ENCODE results near the gene ZXDC. TPM values are rescaled to one million over a fixed set of nuclear protein-coding genes. Genes with fewer than 3 reads are reported as not detected.

The ZXDC gene, protein sequence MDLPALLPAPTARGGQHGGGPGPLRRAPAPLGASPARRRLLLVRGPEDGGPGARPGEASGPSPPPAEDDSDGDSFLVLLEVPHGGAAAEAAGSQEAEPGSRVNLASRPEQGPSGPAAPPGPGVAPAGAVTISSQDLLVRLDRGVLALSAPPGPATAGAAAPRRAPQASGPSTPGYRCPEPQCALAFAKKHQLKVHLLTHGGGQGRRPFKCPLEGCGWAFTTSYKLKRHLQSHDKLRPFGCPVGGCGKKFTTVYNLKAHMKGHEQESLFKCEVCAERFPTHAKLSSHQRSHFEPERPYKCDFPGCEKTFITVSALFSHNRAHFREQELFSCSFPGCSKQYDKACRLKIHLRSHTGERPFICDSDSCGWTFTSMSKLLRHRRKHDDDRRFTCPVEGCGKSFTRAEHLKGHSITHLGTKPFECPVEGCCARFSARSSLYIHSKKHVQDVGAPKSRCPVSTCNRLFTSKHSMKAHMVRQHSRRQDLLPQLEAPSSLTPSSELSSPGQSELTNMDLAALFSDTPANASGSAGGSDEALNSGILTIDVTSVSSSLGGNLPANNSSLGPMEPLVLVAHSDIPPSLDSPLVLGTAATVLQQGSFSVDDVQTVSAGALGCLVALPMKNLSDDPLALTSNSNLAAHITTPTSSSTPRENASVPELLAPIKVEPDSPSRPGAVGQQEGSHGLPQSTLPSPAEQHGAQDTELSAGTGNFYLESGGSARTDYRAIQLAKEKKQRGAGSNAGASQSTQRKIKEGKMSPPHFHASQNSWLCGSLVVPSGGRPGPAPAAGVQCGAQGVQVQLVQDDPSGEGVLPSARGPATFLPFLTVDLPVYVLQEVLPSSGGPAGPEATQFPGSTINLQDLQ
- total RNA-seq: 10 to 100 TPM; 15.1 to 32.0 (median 24.2) TPM

DNA sequence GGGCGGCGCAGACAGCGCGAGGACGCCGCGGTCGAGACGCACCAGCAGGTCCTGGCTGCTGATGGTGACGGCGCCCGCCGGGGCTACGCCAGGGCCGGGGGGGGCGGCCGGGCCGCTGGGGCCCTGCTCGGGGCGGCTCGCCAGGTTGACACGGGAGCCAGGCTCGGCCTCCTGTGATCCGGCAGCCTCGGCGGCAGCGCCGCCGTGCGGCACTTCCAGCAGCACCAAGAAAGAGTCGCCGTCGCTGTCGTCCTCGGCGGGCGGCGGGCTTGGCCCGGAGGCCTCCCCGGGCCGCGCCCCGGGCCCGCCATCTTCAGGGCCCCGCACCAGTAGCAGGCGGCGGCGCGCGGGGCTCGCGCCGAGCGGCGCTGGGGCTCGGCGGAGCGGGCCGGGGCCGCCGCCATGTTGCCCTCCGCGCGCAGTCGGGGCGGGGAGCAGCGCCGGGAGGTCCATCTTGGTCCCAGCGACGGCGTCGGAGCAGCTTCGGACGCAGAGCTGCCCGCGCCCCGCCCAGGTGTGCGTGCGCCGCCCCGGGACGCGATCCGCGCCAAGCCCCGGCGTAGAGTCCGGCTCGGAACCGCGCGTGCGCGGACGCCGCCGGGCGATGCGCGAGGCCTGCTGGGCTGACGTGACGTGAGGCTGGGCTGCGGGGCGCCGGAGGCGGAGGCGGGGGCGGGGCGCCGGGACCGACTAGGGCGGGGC, at the start of gene ZXDC:
Gene ZXDC (minus strand): TSS at position 479 of the 702 bp plus-strand sequence. CDS start 26 bp downstream, at position 453.
- peak; percentile 63 to 89 (median 82) for ATAC-seq (replicated peaks in 6 of 8)
- Histone ChIP-seq H3K4me3 (peak within 1 kb of the TSS; percentile 65 to 99 (median 95)), H3K27ac (peak within 1 kb of the TSS; percentile 96), H3K4me1 (replicated peaks in 1 of 2) (peaks cover 31 to 33% of the 10 kb centered on the region in 2 donors)
- in situ Hi-C loops (cut with MboI; ENCODE audit: low pct_unique_long_range_greater_than_20kb in 2 of 9, low sequenced_read_pairs in 9 of 9, unreplicated experiment in 9 of 9): no loop called here
- WGBS, 10 experiments: 0% methylated on average over 12 of the region's 112 CpGs; no CpG with 5 or more reads in 9 of the 10 experiments

GRCh38 chr3:126525091-126525852, 49.6 kb upstream of the ZXDC start:
- WGBS, 10 experiments: 40 to 80% (median 77%) methylated on average over 1 to 3 of the region's 12 CpGs; no CpG with 5 or more reads in 7 of the 10 experiments
- in situ Hi-C loops (cut with MboI; ENCODE audit: low pct_unique_long_range_greater_than_20kb in 2 of 9, low sequenced_read_pairs in 9 of 9, unreplicated experiment in 9 of 9): no loop called here
- ATAC-seq (replicated peaks in 6 of 8): peak in 2 of 8 experiments; percentile 2 to 15
- Histone ChIP-seq H3K4me3 (no peak overlapping the region), H3K4me1 (replicated peaks in 1 of 2) (peaks cover 0 to 5% of the 10 kb centered on the region in 2 donors), H3K27ac (no peak overlapping the region)

DNA sequence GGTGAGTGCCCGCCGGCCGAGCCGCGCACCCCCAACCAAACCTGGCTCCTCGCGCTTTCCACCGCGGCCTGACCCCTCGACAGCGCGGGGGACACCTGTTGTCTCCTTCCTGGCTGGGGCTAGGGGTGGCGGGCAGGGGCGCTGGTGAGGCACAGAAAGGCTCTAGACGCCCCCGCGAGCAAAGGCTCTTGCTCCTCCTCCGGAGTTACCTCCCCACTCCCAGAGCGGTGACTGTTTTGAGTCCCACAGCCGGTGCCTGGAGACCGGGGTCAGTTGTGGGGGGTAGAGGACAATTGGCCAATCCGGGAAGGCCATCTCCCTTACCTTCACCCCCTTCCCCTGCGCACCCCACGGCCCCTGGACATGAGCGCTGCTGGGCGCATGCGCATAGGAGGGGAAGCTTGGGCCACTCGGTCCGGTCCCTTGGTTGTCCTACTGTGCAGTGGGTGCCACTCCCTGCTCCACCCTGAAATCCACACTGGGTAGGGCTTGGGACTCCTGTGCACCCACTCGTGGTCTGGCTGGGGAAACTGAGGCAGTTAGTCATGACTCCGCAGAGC, 48.8 kb upstream of the ZXDC start:
- in situ Hi-C loops (cut with MboI; ENCODE audit: low pct_unique_long_range_greater_than_20kb in 2 of 9, low sequenced_read_pairs in 9 of 9, unreplicated experiment in 9 of 9): no loop called here
- peaks cover 0 to 5% of the 10 kb centered on the region in 2 donors for H3K4me1 ChIP-seq (replicated peaks in 1 of 2)
- ATAC-seq (replicated peaks in 6 of 8): peak in 7 of 8 experiments; percentile 13 to 47 (median 38)
- peak overlapping the region; percentile 32 to 38 (median 33) for H3K4me3 ChIP-seq
- WGBS, 10 experiments: 0 to 20% methylated on average over 1 to 20 of the region's 31 CpGs; no CpG with 5 or more reads in 8 of the 10 experiments
- no peak overlapping the region for H3K27ac ChIP-seq

- no peak within 1 kb of the TSS for H3K27ac ChIP-seq
- in situ Hi-C loops (cut with MboI; ENCODE audit: low pct_unique_long_range_greater_than_20kb in 2 of 9, low sequenced_read_pairs in 9 of 9, unreplicated experiment in 9 of 9): no loop called here
- WGBS, 10 experiments: no CpG with 5 or more reads among the region's 56 CpGs
Measured at GRCh38 chr3:126523745-126524428, 48.2 kb upstream of the ZXDC start, which contains the start of gene CHST13. CHST13 (plus strand) TSS chr3:126524155; CDS start chr3:126524333, 178 bp downstream.

GRCh38 chr3:126522363-126522788, 46.7 kb upstream of the ZXDC start:
- Histone ChIP-seq H3K4me1 (replicated peaks in 1 of 2) (peaks cover 0 to 5% of the 10 kb centered on the region in 2 donors), H3K27ac (no peak overlapping the region), H3K4me3 (no peak overlapping the region)
- 4 to 19% (median 7%) methylated on average over 3 to 5 of the region's 6 CpGs; no CpG with 5 or more reads in 7 of the 10 experiments for WGBS, 10 experiments
- ATAC-seq (replicated peaks in 6 of 8): peak in 6 of 8 experiments; percentile 4 to 38 (median 26)
- in situ Hi-C loops (cut with MboI; ENCODE audit: low pct_unique_long_range_greater_than_20kb in 2 of 9, low sequenced_read_pairs in 9 of 9, unreplicated experiment in 9 of 9): no loop called here

More at GRCh38 chr3:126523745-126524428, 48.2 kb upstream of the ZXDC start, which contains the start of gene CHST13:
- Histone ChIP-seq H3K4me1 (replicated peaks in 1 of 2) (peaks cover 0 to 5% of the 10 kb centered on the region in 2 donors), H3K4me3 (peak within 1 kb of the TSS; percentile 32 to 38 (median 33))
- peak; percentile 87 to 97 (median 92) for ATAC-seq (replicated peaks in 6 of 8)

- no peak overlapping the region for H3K27ac ChIP-seq
Measured at GRCh38 chr3:126521122-126521891, 45.6 kb upstream of the ZXDC start.

GRCh38 chr3:126519506-126520455, 44.1 kb upstream of the ZXDC start:
- in situ Hi-C loops (cut with MboI; ENCODE audit: low pct_unique_long_range_greater_than_20kb in 2 of 9, low sequenced_read_pairs in 9 of 9, unreplicated experiment in 9 of 9): no loop called here
- Histone ChIP-seq H3K27ac (no peak overlapping the region), H3K4me1 (replicated peaks in 1 of 2) (peaks cover 0 to 5% of the 10 kb centered on the region in 2 donors), H3K4me3 (no peak overlapping the region)
- WGBS, 10 experiments: 17 to 100% (median 89%) methylated on average over 1 to 3 of the region's 10 CpGs; no CpG with 5 or more reads in 3 of the 10 experiments
- no peak for ATAC-seq (replicated peaks in 6 of 8)

More at GRCh38 chr3:126521122-126521891, 45.6 kb upstream of the ZXDC start:
- no peak overlapping the region for H3K4me3 ChIP-seq
- in situ Hi-C loops (cut with MboI; ENCODE audit: low pct_unique_long_range_greater_than_20kb in 2 of 9, low sequenced_read_pairs in 9 of 9, unreplicated experiment in 9 of 9): no loop called here
- 60 to 79% (median 78%) methylated on average over 1 to 4 of the region's 11 CpGs; no CpG with 5 or more reads in 7 of the 10 experiments for WGBS, 10 experiments
- peaks cover 0 to 5% of the 10 kb centered on the region in 2 donors for H3K4me1 ChIP-seq (replicated peaks in 1 of 2)
- no peak for ATAC-seq (replicated peaks in 6 of 8)

GRCh38 chr3:126518779-126519177, 43.1 kb upstream of the ZXDC start:
- no peaks in the 10 kb centered on the region for H3K4me1 ChIP-seq (replicated peaks in 1 of 2)
- no peak overlapping the region for H3K4me3 ChIP-seq
- H3K27ac ChIP-seq: no peak overlapping the region
- 0 to 45% (median 27%) methylated on average over 1 to 3 of the region's 4 CpGs; no CpG with 5 or more reads in 4 of the 10 experiments for WGBS, 10 experiments
- in situ Hi-C loops (cut with MboI; ENCODE audit: low pct_unique_long_range_greater_than_20kb in 2 of 9, low sequenced_read_pairs in 9 of 9, unreplicated experiment in 9 of 9): no loop called here
- ATAC-seq (replicated peaks in 6 of 8): no peak

DNA sequence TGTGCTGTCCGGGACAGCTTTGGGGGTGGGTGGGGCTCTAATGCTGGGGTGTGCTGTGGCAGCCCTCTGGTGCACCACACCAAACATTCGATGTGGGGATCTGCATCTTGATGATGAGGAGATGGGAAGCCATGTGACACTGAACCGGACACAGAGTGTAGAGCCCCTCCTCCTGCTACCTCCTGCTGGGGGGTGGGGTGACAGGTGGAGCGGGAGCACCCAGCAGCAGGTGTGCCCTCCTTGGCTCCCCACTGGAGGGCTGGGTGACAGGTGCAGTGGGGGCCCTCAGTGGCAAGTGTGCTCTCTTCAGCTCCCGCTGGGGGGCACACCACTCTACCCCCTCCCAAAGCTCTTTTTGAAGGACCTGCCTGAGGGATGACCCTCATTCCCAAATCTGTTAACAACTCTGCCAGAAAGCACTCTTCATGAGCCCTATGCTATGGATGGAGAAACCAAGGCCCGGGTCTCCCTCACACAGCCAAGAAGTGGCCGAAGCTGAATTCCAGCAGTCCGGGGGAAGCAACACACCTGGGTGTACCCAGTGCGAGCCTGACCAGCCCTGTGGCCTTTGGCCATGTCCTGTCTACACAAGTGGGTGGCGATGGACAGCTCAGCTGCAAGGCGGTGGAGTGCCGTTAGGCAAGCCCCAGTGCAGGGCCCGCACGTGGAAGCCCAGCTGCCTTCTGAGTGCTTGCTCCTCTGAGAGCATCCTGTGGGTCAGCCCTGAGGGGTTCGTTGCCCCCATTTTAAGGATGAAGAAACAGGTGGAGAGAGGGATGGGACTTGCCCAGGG, 42.5 kb upstream of the ZXDC start:
- in situ Hi-C loops (cut with MboI; ENCODE audit: low pct_unique_long_range_greater_than_20kb in 2 of 9, low sequenced_read_pairs in 9 of 9, unreplicated experiment in 9 of 9): no loop called here
- 93 to 100% (median 100%) methylated on average over 1 to 5 of the region's 15 CpGs; no CpG with 5 or more reads in 5 of the 10 experiments for WGBS, 10 experiments
- Histone ChIP-seq H3K4me1 (replicated peaks in 1 of 2) (no peaks in the 10 kb centered on the region), H3K4me3 (no peak overlapping the region), H3K27ac (no peak overlapping the region)
- ATAC-seq (replicated peaks in 6 of 8): peak in 1 of 8 experiments; percentile 18

Measured in motor neuron (in vitro differentiated cells).